ENCODE measurements around the gene LTC4S. TPM values are rescaled to one million over a fixed set of nuclear protein-coding genes. Genes with fewer than 3 reads are reported as not detected.

The LTC4S gene
- total and polyA plus RNA-seq, 9 of the 15 experiments (the other 6 are each of a cell fraction or from before 2014, with no cell fraction given): 0.17 to 0.77 (median 0.75) TPM; not detected in 6

DNA sequence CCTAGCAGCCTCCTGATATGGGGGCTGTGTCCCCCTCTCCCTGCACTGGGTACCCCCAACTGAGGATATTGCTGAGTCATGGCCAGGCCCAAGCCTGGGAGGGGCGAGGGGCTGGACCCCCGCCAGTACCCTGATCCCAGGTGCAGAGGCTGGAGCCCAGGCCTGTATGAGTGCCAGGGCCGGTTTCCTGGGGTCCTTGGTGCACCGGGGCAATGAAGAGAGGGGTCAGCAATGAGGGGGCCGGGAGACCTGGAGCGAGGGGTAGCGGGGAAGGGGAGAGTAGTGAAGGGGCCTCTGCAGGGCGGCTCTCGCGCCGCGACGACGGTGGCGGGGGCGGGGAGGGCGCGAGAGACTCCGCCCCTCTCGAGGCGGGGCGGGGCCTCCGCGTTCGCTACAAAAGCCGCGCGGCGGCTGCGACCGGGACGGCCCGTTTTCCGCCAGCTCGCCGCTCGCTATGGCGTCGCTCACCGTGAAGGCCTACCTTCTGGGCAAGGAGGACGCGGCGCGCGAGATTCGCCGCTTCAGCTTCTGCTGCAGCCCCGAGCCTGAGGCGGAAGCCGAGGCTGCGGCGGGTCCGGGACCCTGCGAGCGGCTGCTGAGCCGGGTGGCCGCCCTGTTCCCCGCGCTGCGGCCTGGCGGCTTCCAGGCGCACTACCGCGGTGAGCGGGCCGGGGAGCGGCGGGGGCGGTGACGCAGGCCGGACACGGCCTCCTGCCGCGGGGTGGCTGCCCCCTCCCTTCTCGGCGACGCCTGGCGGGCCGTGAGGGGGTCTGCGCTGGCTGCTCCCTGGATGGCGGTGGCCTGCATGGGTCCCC, 26.9 kb downstream of the LTC4S start, which contains the start of gene SQSTM1 (continued):
- TF ChIP-seq, protein P1, sequence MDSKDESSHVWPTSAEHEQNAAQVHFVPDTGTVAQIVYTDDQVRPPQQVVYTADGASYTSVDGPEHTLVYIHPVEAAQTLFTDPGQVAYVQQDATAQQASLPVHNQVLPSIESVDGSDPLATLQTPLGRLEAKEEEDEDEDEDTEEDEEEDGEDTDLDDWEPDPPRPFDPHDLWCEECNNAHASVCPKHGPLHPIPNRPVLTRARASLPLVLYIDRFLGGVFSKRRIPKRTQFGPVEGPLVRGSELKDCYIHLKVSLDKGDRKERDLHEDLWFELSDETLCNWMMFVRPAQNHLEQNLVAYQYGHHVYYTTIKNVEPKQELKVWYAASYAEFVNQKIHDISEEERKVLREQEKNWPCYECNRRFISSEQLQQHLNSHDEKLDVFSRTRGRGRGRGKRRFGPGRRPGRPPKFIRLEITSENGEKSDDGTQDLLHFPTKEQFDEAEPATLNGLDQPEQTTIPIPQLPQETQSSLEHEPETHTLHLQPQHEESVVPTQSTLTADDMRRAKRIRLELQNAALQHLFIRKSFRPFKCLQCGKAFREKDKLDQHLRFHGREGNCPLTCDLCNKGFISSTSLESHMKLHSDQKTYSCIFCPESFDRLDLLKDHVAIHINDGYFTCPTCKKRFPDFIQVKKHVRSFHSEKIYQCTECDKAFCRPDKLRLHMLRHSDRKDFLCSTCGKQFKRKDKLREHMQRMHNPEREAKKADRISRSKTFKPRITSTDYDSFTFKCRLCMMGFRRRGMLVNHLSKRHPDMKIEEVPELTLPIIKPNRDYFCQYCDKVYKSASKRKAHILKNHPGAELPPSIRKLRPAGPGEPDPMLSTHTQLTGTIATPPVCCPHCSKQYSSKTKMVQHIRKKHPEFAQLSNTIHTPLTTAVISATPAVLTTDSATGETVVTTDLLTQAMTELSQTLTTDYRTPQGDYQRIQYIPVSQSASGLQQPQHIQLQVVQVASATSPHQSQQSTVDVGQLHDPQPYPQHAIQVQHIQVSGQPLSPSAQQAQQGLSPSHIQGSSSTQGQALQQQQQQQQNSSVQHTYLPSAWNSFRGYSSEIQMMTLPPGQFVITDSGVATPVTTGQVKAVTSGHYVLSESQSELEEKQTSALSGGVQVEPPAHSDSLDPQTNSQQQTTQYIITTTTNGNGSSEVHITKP (IDR thresholded peaks at IDR 0.05; ENCODE audit: partially characterized antibody): no peak
- no peak for TF ChIP-seq ZC3H11A (IDR thresholded peaks at IDR 0.05; ENCODE audit: low read depth, low read length)
- TF ChIP-seq ZNF408 (CRISPR knock-in tag; IDR thresholded peaks at IDR 0.05; ENCODE audit: low read depth): no peak
- TF ChIP-seq FOXJ3 (CRISPR knock-in tag; IDR thresholded peaks at IDR 0.05): no peak
- TF ChIP-seq ARHGAP35 (IDR thresholded peaks at IDR 0.05; ENCODE audit: partially characterized antibody): no peak
- TF ChIP-seq CTBP1 (IDR thresholded peaks at IDR 0.05; ENCODE audit: borderline replicate concordance): peak; percentile 80; the same call in 1 of the 2 replicates
- TF ChIP-seq FOXP1 (CRISPR knock-in tag; IDR thresholded peaks at IDR 0.05): peak; percentile 10; the same call in 1 of the 2 replicates
- TF ChIP-seq, protein P2, sequence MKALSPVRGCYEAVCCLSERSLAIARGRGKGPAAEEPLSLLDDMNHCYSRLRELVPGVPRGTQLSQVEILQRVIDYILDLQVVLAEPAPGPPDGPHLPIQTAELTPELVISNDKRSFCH (CRISPR knock-in tag; IDR thresholded peaks at IDR 0.05): no peak
- TF ChIP-seq, protein P2 (tag; IDR thresholded peaks at IDR 0.05): no peak; the same call in 1 of the 2 replicates
- TF ChIP-seq MTA3 (IDR thresholded peaks at IDR 0.05; ENCODE audit: borderline replicate concordance): peak; percentile 97
- peak; percentile 73; the same call in 1 of the 2 replicates for TF ChIP-seq MEF2D (tag; conservative IDR thresholded peaks at IDR 0.05; ENCODE audit: low read depth)
- no peak for TF ChIP-seq MED1 (CRISPR knock-in tag; IDR thresholded peaks at IDR 0.05; ENCODE audit: borderline replicate concordance)
- TF ChIP-seq ZNF586 (CRISPR knock-in tag; conservative IDR thresholded peaks at IDR 0.05): no peak
- TF ChIP-seq KAT8 (IDR thresholded peaks at IDR 0.05; ENCODE audit: low read depth): no peak
- TF ChIP-seq ELF4 (CRISPR knock-in tag; IDR thresholded peaks at IDR 0.05): no peak
- TF ChIP-seq MCM2 (IDR thresholded peaks at IDR 0.05; ENCODE audit: low read depth): no peak
- TF ChIP-seq OTX1 (CRISPR knock-in tag; IDR thresholded peaks at IDR 0.05): no peak
- no peak for TF ChIP-seq ZNF77 (CRISPR knock-in tag; IDR thresholded peaks at IDR 0.05)
- TF ChIP-seq, protein P3, sequence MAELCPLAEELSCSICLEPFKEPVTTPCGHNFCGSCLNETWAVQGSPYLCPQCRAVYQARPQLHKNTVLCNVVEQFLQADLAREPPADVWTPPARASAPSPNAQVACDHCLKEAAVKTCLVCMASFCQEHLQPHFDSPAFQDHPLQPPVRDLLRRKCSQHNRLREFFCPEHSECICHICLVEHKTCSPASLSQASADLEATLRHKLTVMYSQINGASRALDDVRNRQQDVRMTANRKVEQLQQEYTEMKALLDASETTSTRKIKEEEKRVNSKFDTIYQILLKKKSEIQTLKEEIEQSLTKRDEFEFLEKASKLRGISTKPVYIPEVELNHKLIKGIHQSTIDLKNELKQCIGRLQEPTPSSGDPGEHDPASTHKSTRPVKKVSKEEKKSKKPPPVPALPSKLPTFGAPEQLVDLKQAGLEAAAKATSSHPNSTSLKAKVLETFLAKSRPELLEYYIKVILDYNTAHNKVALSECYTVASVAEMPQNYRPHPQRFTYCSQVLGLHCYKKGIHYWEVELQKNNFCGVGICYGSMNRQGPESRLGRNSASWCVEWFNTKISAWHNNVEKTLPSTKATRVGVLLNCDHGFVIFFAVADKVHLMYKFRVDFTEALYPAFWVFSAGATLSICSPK (IDR thresholded peaks at IDR 0.05; ENCODE audit: borderline replicate concordance): no peak
- no peak for TF ChIP-seq MCM3 (IDR thresholded peaks at IDR 0.05)
- no peak for TF ChIP-seq KLF10 (CRISPR knock-in tag; IDR thresholded peaks at IDR 0.05)
- TF ChIP-seq, protein P4, sequence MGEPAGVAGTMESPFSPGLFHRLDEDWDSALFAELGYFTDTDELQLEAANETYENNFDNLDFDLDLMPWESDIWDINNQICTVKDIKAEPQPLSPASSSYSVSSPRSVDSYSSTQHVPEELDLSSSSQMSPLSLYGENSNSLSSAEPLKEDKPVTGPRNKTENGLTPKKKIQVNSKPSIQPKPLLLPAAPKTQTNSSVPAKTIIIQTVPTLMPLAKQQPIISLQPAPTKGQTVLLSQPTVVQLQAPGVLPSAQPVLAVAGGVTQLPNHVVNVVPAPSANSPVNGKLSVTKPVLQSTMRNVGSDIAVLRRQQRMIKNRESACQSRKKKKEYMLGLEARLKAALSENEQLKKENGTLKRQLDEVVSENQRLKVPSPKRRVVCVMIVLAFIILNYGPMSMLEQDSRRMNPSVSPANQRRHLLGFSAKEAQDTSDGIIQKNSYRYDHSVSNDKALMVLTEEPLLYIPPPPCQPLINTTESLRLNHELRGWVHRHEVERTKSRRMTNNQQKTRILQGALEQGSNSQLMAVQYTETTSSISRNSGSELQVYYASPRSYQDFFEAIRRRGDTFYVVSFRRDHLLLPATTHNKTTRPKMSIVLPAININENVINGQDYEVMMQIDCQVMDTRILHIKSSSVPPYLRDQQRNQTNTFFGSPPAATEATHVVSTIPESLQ (CRISPR knock-in tag; IDR thresholded peaks at IDR 0.05): 0 out of 2 replicates have a peak, but pooled peaks have one; percentile 31

Data from K562 (cell line).